Upper lobe of left lung (tissue), 4 donors: ENCODE results near the gene CTCFL.

Experiments used
- CTCF ChIP-seq, 6 experiments: fragments of 450-650 bp in 4 of 6; fragments of 200-600 bp in 2 of 6; sonication (generic) in 2 of 6; IDR thresholded peaks; one replicate each; pipeline ENCODE4 v1.5.1; 2016 to 2019; ENCODE audit warnings: antibody characterized with exemption in 6 of 6
- POLR2A ChIP-seq, 4 donors: fragments of 450-650 bp; IDR thresholded peaks; one replicate each; pipeline ENCODE4 v1.5.1; 2016 to 2017; ENCODE audit warnings: antibody characterized with exemption in 4 of 4, mild to moderate bottlenecking in 2 of 4
- POLR2AphosphoS5 ChIP-seq, 2 donors: sonication (generic); formaldehyde crosslinking; IDR thresholded peaks; one replicate each; pipeline ENCODE4 v1.5.1; 2017; ENCODE audit warnings: antibody characterized with exemption in 2 of 2

GRCh38 chr20:57557926-57558613 is 33.1 kb upstream of the CTCFL start:
- TF ChIP-seq CTCF (IDR thresholded peaks at IDR 0.05) (no peak), POLR2A (IDR thresholded peaks at IDR 0.05) (no peak), POLR2AphosphoS5 (IDR thresholded peaks at IDR 0.05) (no peak)
